Thoracic aorta (tissue), 2 donors: ENCODE measurements around the gene APC2. TPM values are rescaled to one million over a fixed set of nuclear protein-coding genes. Genes with fewer than 3 reads are reported as not detected.

Source experiments
- ATAC-seq: fragments of 150-250 bp; one replicate; pipeline ENCODE4 v1.8.0; 2017; ENCODE audit warnings: low read depth; ENCODE audit not compliant: insufficient number of reproducible peaks, low FRiP score
- DNase-seq: peaks from one replicate; pipeline ENCODE4 v3.0.0-alpha.2; 2020; ENCODE audit warnings: low spot score
- H3K27ac ChIP-seq, 2 donors: fragments of 200-600 bp; sonication (generic); 1 replicate in 1 of 2; 2 replicates in 1 of 2; pipeline ENCODE4 v1.5.1; 2016; ENCODE audit warnings: mild to moderate bottlenecking in 2 of 2, moderate library complexity in 2 of 2
- H3K27me3 ChIP-seq: fragments of 200-600 bp; sonication (generic); replicated peaks from 2 replicates; pipeline ENCODE4 v1.6.0; 2016; ENCODE audit warnings: mild to moderate bottlenecking; ENCODE audit not compliant: insufficient read depth
- H3K36me3 ChIP-seq: fragments of 200-600 bp; sonication (generic); one replicate; pipeline ENCODE4 v1.5.1; 2016
- H3K4me1 ChIP-seq, 2 donors: fragments of 200-600 bp; sonication (generic); 1 replicate in 1 of 2; 2 replicates in 1 of 2; pipeline versions ENCODE4 v1.5.1 to v1.6.0; 2016; ENCODE audit warnings: low read depth in 2 of 2, mild to moderate bottlenecking in 1 of 2; ENCODE audit not compliant: control insufficient read depth in 1 of 2
- H3K4me3 ChIP-seq: fragments of 200-600 bp; sonication (generic); 2 replicates; pipeline ENCODE4 v1.5.1; 2016; ENCODE audit warnings: mild to moderate bottlenecking
- H3K9me3 ChIP-seq: fragments of 200-600 bp; sonication (generic); 2 replicates; pipeline ENCODE4 v1.5.1; 2016
- CTCF ChIP-seq: fragments of 200-600 bp; sonication (generic); IDR thresholded peaks from one replicate; pipeline ENCODE4 v1.5.1; 2019; ENCODE audit warnings: antibody characterized with exemption
- total RNA-seq, 2 donors: library from RNA; depleted of rRNA; stranded (reverse); fragments of >200 nt; gene quantifications; one replicate each; pipeline versions ENCODE4 v1.1.0 to v1.2.3, GENCODE V29; 2016

APC2 gene
- total RNA-seq, 2 donors from 2014 or later: 0.41 to 0.78 TPM

DNA sequence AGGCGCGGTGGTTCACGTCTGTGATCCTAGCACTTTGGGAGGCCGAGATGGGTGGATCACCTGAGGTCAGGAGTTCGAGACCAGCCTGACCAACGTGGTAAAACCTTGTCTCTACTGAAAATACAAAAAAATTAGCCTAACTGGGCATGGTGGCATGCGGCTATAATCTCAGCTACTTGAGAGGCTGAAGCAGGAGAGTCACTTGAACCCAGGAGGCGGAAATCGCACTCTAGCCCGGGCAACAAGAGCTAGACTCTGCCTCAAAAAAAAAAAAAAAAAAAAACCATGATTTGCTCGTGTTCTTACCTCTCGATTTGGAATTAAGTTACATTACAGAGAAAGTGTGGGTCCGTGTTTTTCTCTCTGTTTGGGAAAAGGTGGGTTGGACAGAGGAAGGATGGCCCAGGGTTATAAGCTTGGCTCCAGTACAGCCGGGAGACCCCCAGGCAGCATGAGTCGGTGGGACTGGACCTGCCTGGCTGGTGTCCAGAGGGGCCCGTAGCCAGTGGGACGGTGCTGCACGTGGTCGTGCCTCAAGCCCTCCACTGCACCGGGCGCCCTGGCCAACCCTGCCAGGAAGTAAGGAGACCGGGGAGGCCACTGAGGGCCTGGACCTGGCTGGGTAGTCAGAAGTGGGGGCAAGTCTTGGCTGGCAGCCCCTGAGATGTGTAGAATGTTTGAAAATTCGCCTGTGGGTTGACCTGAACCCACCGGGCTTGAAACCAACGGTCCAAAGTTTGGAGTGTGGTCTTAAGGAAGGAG lies 8.1 kb upstream of the APC2 start:
- Histone ChIP-seq H3K27ac (no peak overlapping the region), H3K27me3 (no peaks in the 10 kb centered on the region), H3K4me1 (peaks cover 22 to 43% of the 10 kb centered on the region in 2 donors), H3K4me3 (no peak overlapping the region), H3K9me3 (no peaks in the 10 kb centered on the region), H3K36me3 (peaks cover 28% of the 10 kb centered on the region)
- DNase-seq (no peak), ATAC-seq (no peak)
- no peak for TF ChIP-seq CTCF

- no peak for DNase-seq
- H3K4me3 ChIP-seq: peak overlapping the region; percentile 68
- peak; percentile 87 for TF ChIP-seq CTCF
- H3K9me3 ChIP-seq: no peaks in the 10 kb centered on the region
- ATAC-seq: peak; percentile 49
- peaks cover 9% of the 10 kb centered on the region for H3K27me3 ChIP-seq
- H3K36me3 ChIP-seq: peaks cover 23% of the 10 kb centered on the region
- H3K27ac ChIP-seq: no peak overlapping the region
- H3K4me1 ChIP-seq: peaks cover 10 to 25% of the 10 kb centered on the region in 2 donors
Measured at GRCh38 chr19:1445185-1445931, 4.6 kb upstream of the APC2 start.

GRCh38 chr19:1445932-1446712 lies 3.8 kb upstream of the APC2 start:
- ATAC-seq (no peak), DNase-seq (no peak)
- TF ChIP-seq CTCF: no peak
- no peaks in the 10 kb centered on the region for H3K9me3 ChIP-seq
- H3K36me3 ChIP-seq: peaks cover 15% of the 10 kb centered on the region
- H3K4me3 ChIP-seq: peak overlapping the region; percentile 68
- H3K27me3 ChIP-seq: peaks cover 17% of the 10 kb centered on the region
- peak overlapping the region in 1 of 2 donors; percentile 22 for H3K27ac ChIP-seq
- peaks cover 10 to 23% of the 10 kb centered on the region in 2 donors for H3K4me1 ChIP-seq

DNA sequence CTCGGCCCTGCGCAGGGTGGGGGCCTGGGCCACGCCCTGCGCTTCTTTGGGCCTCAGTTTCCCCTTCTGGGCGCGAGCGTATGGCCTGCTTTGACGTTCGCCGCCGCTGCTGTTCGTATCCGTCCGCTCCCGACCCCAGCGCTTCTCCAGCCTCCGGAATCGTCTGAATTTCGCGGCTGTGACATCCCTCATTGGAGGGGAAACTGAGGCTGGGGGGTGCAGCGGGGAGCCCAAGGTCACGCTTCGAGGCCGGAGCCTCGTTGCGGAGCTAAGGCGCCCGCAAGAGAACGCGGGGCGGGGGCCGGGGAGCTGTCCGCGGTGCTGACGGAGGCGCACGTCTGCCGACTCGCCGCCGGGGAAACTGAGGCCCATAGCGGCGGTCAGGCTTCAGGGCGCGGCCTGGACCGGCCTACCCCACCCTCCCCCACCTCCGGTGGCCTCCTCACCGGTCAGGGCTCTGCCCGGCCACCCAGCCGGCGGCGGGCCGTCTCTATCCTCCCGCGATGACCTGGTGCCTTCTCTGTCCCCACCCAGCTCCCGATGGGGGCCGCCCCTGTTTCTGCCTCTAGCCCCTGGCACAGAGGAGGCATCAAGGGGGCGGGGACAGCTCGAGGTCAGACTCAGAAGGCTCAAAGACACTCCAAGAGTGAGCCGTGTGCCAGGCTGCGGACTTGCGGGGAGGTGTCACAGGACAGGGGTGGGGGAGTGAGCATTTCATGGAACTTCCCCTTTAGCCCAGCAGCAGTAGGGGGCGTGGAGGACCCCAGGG lies 3.0 kb upstream of the APC2 start:
- no peak for TF ChIP-seq CTCF
- peak overlapping the region in 1 of 2 donors; percentile 22 for H3K27ac ChIP-seq
- no peak overlapping the region for H3K4me3 ChIP-seq
- H3K4me1 ChIP-seq: peaks cover 10 to 23% of the 10 kb centered on the region in 2 donors
- peaks cover 8% of the 10 kb centered on the region for H3K36me3 ChIP-seq
- H3K27me3 ChIP-seq: peaks cover 17% of the 10 kb centered on the region
- DNase-seq: no peak
- no peaks in the 10 kb centered on the region for H3K9me3 ChIP-seq
- ATAC-seq: no peak
